C4-2B (cell line): ENCODE results near the gene CEMP1.

Experiments
- H3K27ac ChIP-seq: fragments of 450-650 bp; 2 replicates; pipeline ENCODE4 v1.5.1; 2017
- CTCF ChIP-seq: fragments of 450-650 bp; conservative IDR thresholded peaks from 2 replicates; pipeline ENCODE4 v1.5.1; 2017; ENCODE audit warnings: mild to moderate bottlenecking
- ZFX ChIP-seq: fragments of 450-650 bp; IDR thresholded peaks from 2 replicates; pipeline ENCODE4 v1.6.1; 2017

Gene CEMP1

DNA sequence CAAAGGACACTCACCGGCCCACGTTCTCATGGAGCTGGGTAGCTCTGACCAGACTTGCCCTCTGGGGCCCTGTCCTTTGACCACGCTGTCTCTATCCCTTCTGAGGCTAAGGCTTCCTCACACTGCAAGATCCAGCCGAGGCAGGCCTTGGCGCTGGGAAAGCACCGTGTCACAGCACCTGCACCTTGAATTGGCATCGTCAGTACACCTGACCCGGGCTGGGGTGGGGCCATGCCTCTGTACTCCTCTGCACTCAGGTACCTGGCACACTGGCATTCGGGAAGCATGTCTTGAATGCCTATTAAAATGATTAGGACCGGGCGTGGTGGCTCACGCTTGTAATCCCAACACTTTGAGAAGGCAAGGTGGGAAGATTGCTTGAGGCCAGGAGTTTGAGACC is 50.3 kb downstream of the CEMP1 start:
- TF ChIP-seq CTCF (no peak), ZFX (no peak)
- no peak overlapping the region for H3K27ac ChIP-seq
